HFFc6 (cell line): ENCODE measurements around the gene KIAA1755. TPM values are rescaled to one million over a fixed set of nuclear protein-coding genes. Genes with fewer than 3 reads are reported as not detected.

Experiments used
- DNase-seq: peaks from one replicate; pipeline ENCODE4 v3.0.0-alpha.2; 2018
- H3K27ac Mint-ChIP-seq: 2 replicates; pipeline ENCODE4 v1.8.0; 2020; ENCODE audit warnings: mild to moderate bottlenecking, mixed read lengths
- H3K27me3 Mint-ChIP-seq: 2 replicates; pipeline ENCODE4 v1.8.0; 2021; ENCODE audit warnings: mild to moderate bottlenecking, moderate library complexity, mixed read lengths; ENCODE audit not compliant: insufficient read depth
- H3K36me3 Mint-ChIP-seq: 2 replicates; pipeline ENCODE4 v1.8.0; 2021; ENCODE audit warnings: low read depth, mixed read lengths
- H3K4me1 Mint-ChIP-seq: 2 replicates; pipeline ENCODE4 v1.8.0; 2020; ENCODE audit warnings: low read depth, mixed read lengths
- H3K4me3 Mint-ChIP-seq: 2 replicates; pipeline ENCODE4 v1.8.0; 2020; ENCODE audit warnings: mild to moderate bottlenecking, moderate library complexity, mixed read lengths
- H3K9me3 Mint-ChIP-seq: 2 replicates; pipeline ENCODE4 v1.8.0; 2020; ENCODE audit warnings: mild to moderate bottlenecking, mixed read lengths
- total RNA-seq, 6 experiments: library from RNA; stranded (reverse); fragmentation: NEBNext Ultra II Directional; extraction: Animal tissue kit (Norgen Biotek cat#: 25700); gene quantifications; 2 replicates in 1 of 6; 3 replicates in 5 of 6; pipeline ENCODE4 v1.2.3, GENCODE V29; 2021
- TF ChIP-seq, protein P1 (sequence below): fragments of 200-600 bp; sonication (generic); IDR thresholded peaks from 2 replicates; pipeline ENCODE4 v1.5.0; 2021; ENCODE audit warnings: antibody characterized with exemption, mild to moderate bottlenecking

Gene KIAA1755
- total RNA-seq, 6 experiments from 2014 or later, result 1.2 to 4.4 (median 2.2) TPM

GRCh38 chr20:38306379-38306778 lies 45.8 kb upstream of the KIAA1755 start:
- peaks cover 27% of the 10 kb centered on the region for H3K4me1 Mint-ChIP-seq
- H3K4me3 Mint-ChIP-seq, result no peak overlapping the region
- H3K36me3 Mint-ChIP-seq, result no peaks in the 10 kb centered on the region
- H3K27ac Mint-ChIP-seq, result no peak overlapping the region
- H3K27me3 Mint-ChIP-seq, result peaks cover 24% of the 10 kb centered on the region
- no peaks in the 10 kb centered on the region for H3K9me3 Mint-ChIP-seq
- TF ChIP-seq, protein P1, sequence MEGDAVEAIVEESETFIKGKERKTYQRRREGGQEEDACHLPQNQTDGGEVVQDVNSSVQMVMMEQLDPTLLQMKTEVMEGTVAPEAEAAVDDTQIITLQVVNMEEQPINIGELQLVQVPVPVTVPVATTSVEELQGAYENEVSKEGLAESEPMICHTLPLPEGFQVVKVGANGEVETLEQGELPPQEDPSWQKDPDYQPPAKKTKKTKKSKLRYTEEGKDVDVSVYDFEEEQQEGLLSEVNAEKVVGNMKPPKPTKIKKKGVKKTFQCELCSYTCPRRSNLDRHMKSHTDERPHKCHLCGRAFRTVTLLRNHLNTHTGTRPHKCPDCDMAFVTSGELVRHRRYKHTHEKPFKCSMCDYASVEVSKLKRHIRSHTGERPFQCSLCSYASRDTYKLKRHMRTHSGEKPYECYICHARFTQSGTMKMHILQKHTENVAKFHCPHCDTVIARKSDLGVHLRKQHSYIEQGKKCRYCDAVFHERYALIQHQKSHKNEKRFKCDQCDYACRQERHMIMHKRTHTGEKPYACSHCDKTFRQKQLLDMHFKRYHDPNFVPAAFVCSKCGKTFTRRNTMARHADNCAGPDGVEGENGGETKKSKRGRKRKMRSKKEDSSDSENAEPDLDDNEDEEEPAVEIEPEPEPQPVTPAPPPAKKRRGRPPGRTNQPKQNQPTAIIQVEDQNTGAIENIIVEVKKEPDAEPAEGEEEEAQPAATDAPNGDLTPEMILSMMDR, result no peak
- no peak for DNase-seq

GRCh38 chr20:38305541-38305940 lies 45.0 kb upstream of the KIAA1755 start:
- Mint-ChIP-seq H3K27ac (no peak overlapping the region), H3K4me3 (no peak overlapping the region), H3K9me3 (no peaks in the 10 kb centered on the region), H3K4me1 (peaks cover 21% of the 10 kb centered on the region), H3K27me3 (peaks cover 26% of the 10 kb centered on the region), H3K36me3 (no peaks in the 10 kb centered on the region)
- TF ChIP-seq, protein P1, result no peak
- no peak for DNase-seq

GRCh38 chr20:38304845-38305447 lies 44.4 kb upstream of the KIAA1755 start:
- Mint-ChIP-seq H3K4me3 (no peak overlapping the region), H3K27me3 (peaks cover 25% of the 10 kb centered on the region), H3K36me3 (no peaks in the 10 kb centered on the region), H3K9me3 (no peaks in the 10 kb centered on the region), H3K4me1 (peaks cover 21% of the 10 kb centered on the region), H3K27ac (no peak overlapping the region)
- TF ChIP-seq, protein P1, result peak; percentile 81
- DNase-seq, result peak; percentile 45

- Mint-ChIP-seq H3K4me3 (no peak within 1 kb of the TSS), H3K36me3 (no peaks in the 10 kb centered on the region), H3K9me3 (no peaks in the 10 kb centered on the region), H3K27ac (no peak within 1 kb of the TSS), H3K4me1 (peaks cover 21% of the 10 kb centered on the region), H3K27me3 (peaks cover 20% of the 10 kb centered on the region)
- no peak for DNase-seq
- TF ChIP-seq, protein P1, result no peak
Measured at GRCh38 chr20:38303908-38304379, 43.4 kb upstream of the KIAA1755 start, which contains the start of gene BPI. Gene BPI, plus strand, starts transcription at chr20:38304156. Its CDS starts 68 bp downstream, at chr20:38304224.

GRCh38 chr20:38302786-38303185 lies 42.3 kb upstream of the KIAA1755 start:
- Mint-ChIP-seq H3K36me3 (no peaks in the 10 kb centered on the region), H3K4me3 (no peak overlapping the region), H3K27me3 (peaks cover 20% of the 10 kb centered on the region), H3K9me3 (no peaks in the 10 kb centered on the region), H3K4me1 (peaks cover 16% of the 10 kb centered on the region), H3K27ac (no peak overlapping the region)
- TF ChIP-seq, protein P1, result no peak
- DNase-seq, result no peak
